ENCODE measurements around the gene DSC1. TPM values are rescaled to one million over a fixed set of nuclear protein-coding genes. Genes with fewer than 3 reads are reported as not detected.

The DSC1 gene
- total RNA-seq, 1 experiment from 2014 or later: not detected

- DNase-seq (ENCODE audit: low read depth): no peak
These were observed 58.2 kb downstream of the DSC1 start for GRCh38 chr18:31104444-31104843.

- DNase-seq (ENCODE audit: low read depth): no peak
These were observed 59.2 kb downstream of the DSC1 start for GRCh38 chr18:31103423-31103822.

- DNase-seq (ENCODE audit: low read depth): no peak
These were observed 59.7 kb downstream of the DSC1 start for GRCh38 chr18:31102941-31103340.

- no peak for DNase-seq (ENCODE audit: low read depth)
These were observed 60.5 kb downstream of the DSC1 start, which contains the start of gene DSC2 for GRCh38 chr18:31102025-31102684. TSS of gene DSC2 (minus strand) at chr18:31102421. CDS start at chr18:31101971, 450 bp downstream.

- peak; percentile 32 for DNase-seq (ENCODE audit: low read depth)
These were observed 61.3 kb downstream of the DSC1 start for GRCh38 chr18:31101183-31102024.

- no peak for DNase-seq (ENCODE audit: low read depth)
These were observed 62.0 kb downstream of the DSC1 start for GRCh38 chr18:31100436-31101182.

GRCh38 chr18:31099450-31100230 is 63.0 kb downstream of the DSC1 start:
- DNase-seq (ENCODE audit: low read depth): no peak

GRCh38 chr18:31098878-31099277 is 63.8 kb downstream of the DSC1 start:
- no peak for DNase-seq (ENCODE audit: low read depth)

- DNase-seq (ENCODE audit: low read depth): no peak
These were observed 65.0 kb downstream of the DSC1 start for GRCh38 chr18:31097666-31098065.

GRCh38 chr18:31093880-31094279 is 68.8 kb downstream of the DSC1 start:
- no peak for DNase-seq (ENCODE audit: low read depth)

GRCh38 chr18:31093294-31093693 is 69.4 kb downstream of the DSC1 start:
- no peak for DNase-seq (ENCODE audit: low read depth)

GRCh38 chr18:31091350-31091749 is 71.3 kb downstream of the DSC1 start:
- no peak for DNase-seq (ENCODE audit: low read depth)

GRCh38 chr18:31088532-31088931 is 74.1 kb downstream of the DSC1 start:
- DNase-seq (ENCODE audit: low read depth): no peak

- DNase-seq (ENCODE audit: low read depth): no peak
These were observed 82.7 kb downstream of the DSC1 start for GRCh38 chr18:31079973-31080372.

Other genes with a start within 250 kb of the DSC1 start
- gene DSC3, start 120.1 kb downstream of the DSC1 start, total RNA-seq (2014; rRNA removed; shearing (Covaris generic)): 0.11 TPM in 1 of 2 replicates, not detected in the other
- 0.98 and 1.2 TPM in 2 replicates for gene DSC2, start 60.4 kb downstream of the DSC1 start, total RNA-seq (2014; rRNA removed; shearing (Covaris generic))
- not detected in 2 replicates for gene DSG1, start 155.3 kb upstream of the DSC1 start, total RNA-seq (2014; rRNA removed; shearing (Covaris generic))
- not detected in 2 replicates for gene DSG4, start 213.9 kb upstream of the DSC1 start, total RNA-seq (2014; rRNA removed; shearing (Covaris generic))